NCI-H2081 (cell line): ENCODE measurements around the gene PIP5K1B.

ENCODE experiments used
- DNase-seq, 2 experiments: peaks; one replicate each; lab custom pipeline; 2025; lab: John Stamatoyannopoulos, UW

The PIP5K1B gene

DNA sequence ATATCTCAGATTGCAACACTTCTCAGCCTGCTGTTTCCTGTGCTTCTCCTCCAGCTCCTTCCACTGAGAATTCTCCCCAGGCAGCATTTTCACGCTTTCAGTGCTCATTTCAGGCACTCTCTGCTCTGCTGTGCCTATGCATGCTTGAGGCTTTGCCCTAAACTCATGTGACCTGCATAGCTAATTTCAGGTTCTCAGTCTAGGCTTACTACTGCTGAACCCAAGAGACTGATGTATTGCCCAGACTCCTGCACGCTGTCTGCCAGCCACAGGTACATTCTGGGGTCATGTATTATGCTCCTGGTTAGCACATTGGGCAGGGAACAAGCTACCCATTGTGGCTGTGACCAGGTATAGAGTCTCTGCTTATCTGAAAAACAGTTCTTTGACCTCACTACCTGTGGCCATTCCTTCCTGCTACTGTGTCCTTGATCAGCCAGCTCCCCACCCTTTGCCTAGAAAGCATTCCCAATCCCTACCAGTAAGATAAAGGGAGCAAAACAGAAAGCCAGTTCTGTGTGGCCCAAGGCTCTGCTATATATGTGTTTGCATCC is 34.7 kb downstream of the PIP5K1B start:
- DNase-seq = no peak

GRCh38 chr9:68740561-68740960 is 35.5 kb downstream of the PIP5K1B start:
- peak in 1 of 2 experiments; percentile 49 for DNase-seq

DNA sequence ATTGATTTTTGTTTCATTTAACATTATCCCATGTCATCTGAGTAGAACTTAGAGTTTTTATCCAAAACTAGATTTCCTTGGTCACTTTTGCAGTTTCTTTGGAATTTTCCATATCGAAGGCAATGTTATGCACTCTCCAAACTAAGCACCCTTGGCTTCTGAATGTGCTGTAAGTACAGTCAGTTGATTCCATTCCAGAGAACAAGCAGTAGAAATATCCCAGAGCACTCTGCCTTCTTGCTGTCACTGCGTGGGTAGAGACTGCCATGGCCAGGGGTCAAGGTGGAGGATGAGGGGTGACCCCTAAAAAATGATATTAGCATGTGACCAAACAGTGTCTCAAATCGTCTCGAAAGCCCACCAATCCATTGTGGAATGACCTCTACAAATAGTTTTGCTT is 36.2 kb downstream of the PIP5K1B start:
- DNase-seq = no peak

DNA sequence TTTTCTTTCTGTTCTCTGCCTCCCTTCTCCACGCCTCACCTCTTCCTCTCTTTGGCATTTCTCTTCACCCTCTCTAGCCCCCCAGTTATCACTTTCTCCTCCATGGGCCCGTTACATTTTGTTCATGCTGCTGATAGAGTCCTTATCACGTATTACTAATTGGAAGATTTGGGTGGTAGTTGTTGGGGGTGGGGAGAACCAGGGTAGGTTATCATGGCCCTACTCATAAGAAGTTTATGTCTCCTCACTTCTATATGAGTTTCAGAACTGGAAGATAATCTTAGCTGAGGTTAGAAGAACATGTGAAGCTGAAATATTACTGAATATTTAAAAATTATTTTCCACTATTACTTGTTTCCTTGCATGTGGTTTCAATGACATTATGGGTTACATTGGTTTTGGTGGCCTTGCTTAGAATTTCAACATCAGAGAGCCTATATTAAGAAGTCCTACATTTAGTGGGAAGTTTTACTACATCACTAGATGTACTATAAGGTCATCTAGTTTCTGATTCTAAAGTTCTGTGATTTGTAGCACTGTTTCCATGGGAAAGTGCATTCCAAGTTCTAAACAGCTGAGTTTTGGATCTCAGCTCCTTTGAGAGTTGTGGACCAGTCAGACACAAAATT is 36.8 kb downstream of the PIP5K1B start:
- no peak for DNase-seq

DNA sequence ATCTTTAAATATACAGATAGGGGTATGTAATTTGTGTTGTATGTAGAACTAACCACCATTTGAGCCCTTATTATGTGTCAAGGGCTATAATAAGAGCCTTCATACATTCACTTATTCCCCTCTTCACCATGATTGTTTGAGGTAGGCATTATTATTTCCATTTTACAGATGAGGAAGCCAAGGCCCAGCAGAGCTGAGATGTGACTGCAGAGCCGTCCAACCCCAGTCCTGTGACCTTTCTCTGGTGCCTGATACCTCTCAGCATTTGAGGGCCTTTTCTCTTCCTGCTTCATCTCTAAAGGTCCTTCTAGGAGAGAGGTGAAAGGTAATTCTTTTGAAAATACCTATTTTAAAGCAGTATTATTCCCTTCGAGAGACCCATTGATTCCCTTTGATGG is 37.3 kb downstream of the PIP5K1B start:
- no peak for DNase-seq

DNA sequence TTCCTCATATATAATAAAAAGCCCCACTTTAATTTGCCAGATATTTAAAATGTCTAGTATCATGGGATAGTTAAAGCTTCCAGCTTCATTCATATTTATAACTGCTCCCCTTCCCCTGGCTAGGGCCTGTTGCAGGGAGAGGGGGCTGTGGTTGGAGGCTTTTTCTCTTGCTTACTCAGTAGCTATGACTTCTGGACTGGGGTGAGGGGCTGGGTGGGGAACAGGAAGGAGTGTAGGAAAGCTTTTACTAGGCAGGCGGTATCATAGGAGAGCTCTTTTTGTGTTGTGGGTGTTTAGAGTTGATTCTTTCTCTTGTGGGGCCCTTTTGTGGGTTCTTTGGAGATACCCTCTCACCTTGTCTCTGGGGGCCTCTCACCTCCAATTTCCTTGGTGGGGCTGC is 39.4 kb downstream of the PIP5K1B start:
- no peak for DNase-seq

- no peak for DNase-seq
Measured at GRCh38 chr9:68746525-68746924, 41.5 kb downstream of the PIP5K1B start.

GRCh38 chr9:68747043-68747533 is 42.0 kb downstream of the PIP5K1B start:
- DNase-seq = no peak

GRCh38 chr9:68749135-68749534 is 44.1 kb downstream of the PIP5K1B start:
- no peak for DNase-seq

DNA sequence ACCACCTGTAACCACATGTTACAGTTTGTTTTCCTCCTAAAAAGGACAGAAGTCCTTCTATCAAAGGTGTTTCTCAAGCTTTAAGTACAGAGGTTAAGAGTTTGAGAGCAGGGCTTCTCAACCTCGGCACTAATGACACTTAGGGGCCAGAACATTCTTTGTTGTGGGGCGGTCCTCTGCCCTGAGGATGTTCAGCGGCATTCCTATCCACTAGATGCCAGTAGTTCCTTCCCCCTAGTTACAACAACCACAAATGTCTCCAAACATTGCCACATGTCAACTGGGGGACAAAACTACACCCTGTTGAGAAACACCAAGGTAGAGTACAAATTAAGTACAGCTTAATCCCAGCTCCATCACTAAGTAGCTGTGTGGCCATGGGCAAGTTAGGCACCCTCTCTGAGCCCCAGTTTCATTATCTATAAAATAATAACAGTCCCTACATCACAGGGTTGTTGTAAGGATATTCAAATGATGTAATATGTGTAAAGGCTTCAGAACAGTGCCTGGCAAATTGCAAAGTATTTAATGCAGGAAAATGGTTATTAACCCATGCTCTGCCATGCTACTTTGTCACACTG is 44.6 kb downstream of the PIP5K1B start:
- no peak for DNase-seq

DNA sequence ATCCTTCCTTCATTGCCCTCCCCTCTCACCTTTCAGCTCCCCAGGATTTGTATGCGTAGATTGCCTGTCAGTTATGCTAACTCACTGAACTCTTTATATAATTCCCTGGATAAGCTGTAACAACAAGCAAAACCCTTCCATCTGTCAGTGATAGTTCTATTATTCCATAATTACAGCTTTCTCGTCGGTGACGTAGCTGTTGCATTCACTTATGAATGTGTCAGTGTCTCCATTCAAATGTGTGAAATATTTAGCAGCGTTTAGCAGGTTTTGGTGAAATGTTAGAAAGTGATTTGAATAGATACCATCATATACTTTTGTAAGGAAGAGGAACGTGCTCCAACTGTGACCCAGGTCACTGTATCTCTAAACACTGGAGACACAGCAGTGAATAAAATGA is 45.2 kb downstream of the PIP5K1B start:
- peak in 1 of 2 experiments; percentile 82 for DNase-seq

- no peak for DNase-seq
Measured at GRCh38 chr9:68750786-68751185, 45.7 kb downstream of the PIP5K1B start.

GRCh38 chr9:68751556-68751955 is 46.5 kb downstream of the PIP5K1B start:
- DNase-seq = no peak

DNA sequence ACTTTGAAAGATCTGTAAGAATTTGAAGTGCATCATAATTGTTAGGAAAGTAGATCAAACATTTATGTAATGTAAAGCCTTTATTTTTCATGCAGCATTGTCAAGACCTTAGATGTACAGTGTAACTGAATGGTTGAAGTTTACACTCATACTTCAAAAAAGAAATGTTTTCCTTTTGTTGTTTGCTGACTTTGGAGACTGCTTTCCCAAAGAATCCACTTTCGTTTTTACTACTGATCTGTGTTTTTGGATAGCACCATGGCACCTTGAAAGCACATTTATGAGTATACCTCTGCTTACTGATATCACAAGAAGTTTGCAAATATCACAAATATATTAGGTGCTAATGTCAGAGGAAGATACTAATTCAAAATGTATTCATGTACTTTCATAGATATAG is 50.0 kb downstream of the PIP5K1B start:
- no peak for DNase-seq

GRCh38 chr9:68755752-68756151 is 50.7 kb downstream of the PIP5K1B start:
- no peak for DNase-seq

DNA sequence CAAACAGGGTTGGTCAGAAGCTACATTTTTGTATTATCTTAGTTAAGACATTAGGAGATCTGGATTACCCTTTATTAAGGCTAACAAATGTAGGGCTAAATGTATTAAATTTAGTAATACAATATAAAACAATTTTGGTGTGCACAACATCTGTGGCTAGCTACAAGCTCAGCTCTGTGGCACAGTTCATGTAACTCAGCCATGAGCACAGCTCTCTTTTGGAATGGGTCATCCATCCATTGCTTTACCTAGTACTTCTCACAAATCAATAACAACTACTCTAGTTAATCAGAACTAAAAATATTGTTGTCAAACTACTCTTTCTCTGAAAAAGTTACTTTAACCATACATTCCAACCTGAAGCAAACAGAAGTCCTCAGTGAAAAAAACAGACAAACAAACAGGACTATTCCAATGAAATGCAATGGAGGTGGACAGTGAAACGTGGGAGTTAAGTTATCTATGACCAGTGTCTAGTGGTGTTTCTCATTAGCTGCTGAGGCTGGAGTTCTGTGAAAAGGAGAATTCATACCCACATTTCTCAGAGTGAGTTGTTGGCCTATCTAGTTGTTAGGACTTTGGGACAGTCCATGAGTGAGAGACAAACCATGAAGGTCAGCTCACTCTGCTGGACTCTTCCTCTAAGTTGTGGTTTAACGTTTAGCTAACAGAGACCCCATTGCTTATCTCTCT is 55.1 kb downstream of the PIP5K1B start:
- DNase-seq = no peak

DNA sequence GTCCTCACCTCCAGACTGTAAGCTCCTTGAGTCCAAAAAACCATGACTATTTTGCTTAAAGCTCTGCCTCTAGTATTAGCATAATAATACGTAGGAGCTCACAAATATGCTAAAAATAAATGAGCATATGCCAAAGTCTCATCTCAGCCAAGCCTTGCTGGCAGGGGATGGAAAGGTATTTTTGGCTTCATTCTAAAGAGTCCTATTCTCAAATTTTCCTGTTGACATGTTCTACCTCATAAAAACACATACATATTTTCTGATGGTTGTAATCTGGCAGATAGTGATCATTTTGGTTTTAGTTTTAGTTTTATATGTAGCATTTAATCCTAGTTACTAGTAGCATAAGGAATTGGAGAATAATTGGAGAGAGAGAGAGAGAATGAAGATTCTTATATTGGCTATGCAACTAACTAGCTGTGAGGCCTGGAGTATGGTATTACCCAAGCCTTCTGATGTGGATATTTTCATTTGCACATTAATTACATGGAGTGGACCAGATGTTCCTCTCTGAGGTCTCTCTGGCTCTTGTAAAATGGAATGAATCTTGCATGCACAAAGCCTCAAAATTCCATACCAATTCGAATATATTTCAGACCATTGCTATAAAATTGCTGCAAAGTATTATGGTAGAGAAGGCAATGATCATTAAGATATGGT is 55.8 kb downstream of the PIP5K1B start:
- DNase-seq = no peak

DNA sequence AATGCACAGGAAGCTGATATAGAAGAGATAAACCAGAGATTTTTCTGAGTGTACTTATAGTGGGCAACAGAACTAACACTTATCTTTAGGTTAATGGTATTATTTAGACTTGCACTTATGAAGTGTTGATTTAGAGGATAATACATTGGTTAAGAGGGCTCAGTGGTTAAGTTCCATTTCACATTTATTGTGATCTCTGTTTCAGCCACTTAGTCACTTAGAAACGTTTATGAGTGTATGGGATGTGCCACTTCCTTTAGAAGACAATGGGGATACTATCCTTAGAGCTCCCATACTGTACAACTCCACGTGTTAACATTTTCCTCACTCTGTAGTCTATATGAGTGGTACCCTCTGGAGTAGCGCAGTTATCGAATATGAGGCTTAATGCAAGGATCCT is 57.5 kb downstream of the PIP5K1B start:
- no peak for DNase-seq

GRCh38 chr9:68763104-68763503 is 58.1 kb downstream of the PIP5K1B start:
- no peak for DNase-seq

DNA sequence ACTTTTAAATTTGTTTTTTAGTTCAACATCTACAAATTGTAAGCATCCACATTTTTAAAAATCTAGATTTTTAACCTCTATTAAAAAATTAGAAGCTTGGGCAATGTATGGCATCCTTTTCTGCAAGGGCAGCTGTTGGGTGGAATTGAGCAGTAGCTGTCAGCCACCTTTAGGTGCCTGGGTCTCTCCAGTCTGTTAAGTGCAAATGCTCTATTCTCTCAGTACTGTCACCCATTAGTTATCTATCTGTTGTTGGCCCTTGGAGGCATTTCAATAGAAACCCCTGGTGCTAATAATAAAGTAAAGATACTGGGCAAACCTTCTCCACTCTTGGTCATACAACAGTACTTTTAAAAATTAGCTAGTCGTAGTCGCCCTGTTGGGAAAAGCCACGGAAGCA is 63.6 kb downstream of the PIP5K1B start:
- no peak for DNase-seq

DNA sequence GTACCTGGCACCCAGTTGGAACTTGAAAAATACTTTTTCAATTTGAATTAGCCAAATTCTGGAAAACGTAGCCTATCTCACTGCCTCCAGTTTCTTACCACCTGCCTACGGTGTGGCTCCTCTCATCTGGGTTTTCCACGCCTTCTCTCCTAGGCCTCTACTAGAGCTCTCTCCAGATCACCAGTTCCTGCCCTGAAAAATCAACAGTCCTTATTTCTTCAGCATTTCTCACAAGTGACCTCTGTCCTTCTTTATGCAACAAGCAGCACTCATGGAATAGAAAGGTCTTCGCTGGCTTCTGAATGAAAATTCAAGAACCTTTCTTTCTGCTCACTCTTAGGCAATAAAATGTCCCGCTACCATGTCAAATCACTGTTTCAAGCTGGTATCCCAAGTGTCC is 64.8 kb downstream of the PIP5K1B start:
- no peak for DNase-seq

DNA sequence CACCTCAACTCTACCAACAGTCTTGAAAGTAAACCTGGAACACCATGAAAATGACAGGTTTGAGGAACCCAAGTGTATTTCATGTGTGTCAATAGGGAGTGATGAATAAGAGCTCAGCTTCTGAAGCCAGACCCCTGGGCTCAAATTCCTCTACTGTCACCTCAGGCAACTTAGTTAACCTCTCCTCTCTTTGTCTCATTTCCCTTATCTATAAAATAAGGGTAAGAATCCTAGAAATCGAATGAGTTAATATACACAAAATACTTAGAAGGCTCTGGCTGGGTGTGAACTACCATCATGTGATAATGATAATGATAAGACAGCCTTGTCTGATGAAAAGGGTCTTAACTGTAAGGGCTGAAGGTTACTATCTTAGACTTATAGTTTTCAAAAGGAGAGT is 66.3 kb downstream of the PIP5K1B start:
- no peak for DNase-seq
